Posterior cingulate gyrus (tissue), 11 donors: ENCODE measurements around the gene SHLD3.
"Not testable (repeated sequence)": the region's sequence is repeated elsewhere in the genome, so short reads cannot be mapped to it uniquely, and the experiment has no call there.

Experiments
- DNase-seq, 10 donors: peaks; one replicate each; pipeline versions ENCODE4 v3.0.0 to v3.0.0-alpha.2; 2020 to 2021; ENCODE audit warnings: mixed read lengths in 3 of 10
- intact Hi-C: fragments of 100-400 bp; cut with DNase I; formaldehyde crosslinking; loops from one replicate; pipeline ENCODE4 v1.15.1; 2023

The SHLD3 gene

DNA sequence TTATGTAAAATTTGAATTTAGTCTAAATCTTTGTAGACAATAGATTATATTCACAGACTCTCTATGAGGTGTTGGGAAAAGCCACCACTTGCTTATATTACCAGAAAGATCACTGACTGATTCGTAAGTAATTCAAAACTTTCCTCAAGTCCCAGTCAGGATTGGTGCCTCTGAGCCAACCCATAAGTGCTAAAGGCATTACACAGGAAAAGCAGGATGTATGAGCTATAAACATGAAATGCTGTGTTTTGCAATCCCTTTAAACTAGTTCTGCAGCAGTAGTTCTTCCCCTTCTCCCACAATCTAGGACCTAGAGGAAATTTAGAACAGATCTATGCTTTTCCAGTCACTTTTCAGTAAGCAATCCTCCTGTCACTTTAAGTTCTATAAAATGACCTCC, 48.0 kb downstream of the SHLD3 start:
- intact Hi-C loops: no loop called here
- no peak for DNase-seq

DNA sequence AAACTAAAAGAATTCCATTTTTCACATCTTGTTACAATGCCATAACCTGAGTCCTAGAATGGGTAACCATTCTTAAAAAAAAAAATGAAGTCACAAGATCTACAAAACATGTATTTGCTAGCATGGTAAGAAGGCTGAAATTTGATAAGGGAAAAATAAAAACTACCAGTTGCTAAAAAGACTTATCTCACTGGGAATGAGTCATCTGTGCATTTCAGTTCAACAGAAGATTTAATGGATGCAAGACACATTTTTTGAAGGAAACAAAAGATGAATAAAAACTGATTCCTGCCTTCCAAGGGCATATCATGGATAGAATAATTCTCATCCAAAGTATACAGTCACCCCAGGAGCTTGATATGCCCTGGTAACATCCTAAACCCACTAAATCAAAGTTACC, 49.9 kb downstream of the SHLD3 start:
- intact Hi-C loops: no loop called here

GRCh38 chr5:65676056-65676455, 51.2 kb downstream of the SHLD3 start:
- DNase-seq, intact Hi-C loops: not testable (repeated sequence)

More for the DNA sequence above, 49.9 kb downstream of the SHLD3 start:
- no peak for DNase-seq
